Neural cell (in vitro differentiated cells): ENCODE results near the gene SCLY. TPM values are rescaled to one million over a fixed set of nuclear protein-coding genes. Genes with fewer than 3 reads are reported as not detected.

Source experiments
- H2AFZ ChIP-seq: fragments of 200-600, 300-800 bp; sonication (generic), shearing (Covaris generic); 2 replicates; pipeline ENCODE4 v1.6.0; 2014; ENCODE audit warnings: low read depth, mild to moderate bottlenecking, antibody characterized with exemption, low read length, moderate library complexity
- H3F3A ChIP-seq: fragments of 200-600 bp; shearing (Covaris generic); 2 replicates; pipeline ENCODE4 v1.6.1; 2016; ENCODE audit warnings: mild to moderate bottlenecking, moderate library complexity, mixed read lengths, antibody characterized with exemption, low read length; ENCODE audit not compliant: insufficient read depth, poor library complexity, severe bottlenecking
- H3K27ac ChIP-seq: fragments of 200-600, 300-800 bp; sonication (generic), shearing (Covaris generic); 2 replicates; pipeline ENCODE4 v1.5.1; 2014; ENCODE audit warnings: mild to moderate bottlenecking, low read length, moderate library complexity
- H3K27me3 ChIP-seq: fragments of 300-800, 200-600 bp; sonication (generic), shearing (Covaris generic); 2 replicates; pipeline ENCODE4 v1.6.0; 2014; ENCODE audit warnings: mild to moderate bottlenecking, low read depth, low read length, moderate library complexity; ENCODE audit not compliant: insufficient read depth
- H3K36me3 ChIP-seq: fragments of 300-800, 200-600 bp; sonication (generic), shearing (Covaris generic); 2 replicates; pipeline ENCODE4 v1.5.1; 2014; ENCODE audit warnings: mild to moderate bottlenecking, antibody characterized with exemption, low read length, moderate library complexity; ENCODE audit not compliant: insufficient read depth
- H3K4me2 ChIP-seq: fragments of 300-800, 200-600 bp; sonication (generic), shearing (Covaris generic); 2 replicates; pipeline ENCODE4 v1.6.0; 2014; ENCODE audit warnings: mild to moderate bottlenecking, low read length
- H3K4me3 ChIP-seq: fragments of 300-800, 200-600 bp; sonication (generic), shearing (Covaris generic); 2 replicates; pipeline ENCODE4 v1.5.1; 2014; ENCODE audit warnings: mild to moderate bottlenecking, low read length, moderate library complexity
- H3K79me2 ChIP-seq: fragments of 200-600 bp; shearing (Covaris generic); replicated peaks from 2 replicates; pipeline ENCODE4 v1.6.0; 2014; ENCODE audit warnings: mild to moderate bottlenecking, low read length, moderate library complexity; ENCODE audit not compliant: insufficient read depth
- H3K9ac ChIP-seq: fragments of 300-800, 200-600 bp; sonication (generic), shearing (Covaris generic); 2 replicates; pipeline ENCODE4 v1.6.1; 2016; ENCODE audit warnings: mild to moderate bottlenecking, low read length, mixed read lengths
- H3K9me2 ChIP-seq: fragments of 200-600 bp; shearing (Covaris generic); 2 replicates; pipeline ENCODE4 v1.6.1; 2016; ENCODE audit warnings: mild to moderate bottlenecking, low read length, mixed read lengths; ENCODE audit not compliant: insufficient read depth
- H3K9me3 ChIP-seq: fragments of 200-600, 300-800 bp; sonication (generic), shearing (Covaris generic); 2 replicates; pipeline ENCODE4 v1.6.1; 2016; ENCODE audit warnings: mild to moderate bottlenecking, mixed run types, low read length, moderate library complexity, mixed read lengths
- H4K20me1 ChIP-seq: fragments of 200-600 bp; shearing (Covaris generic); 2 replicates; pipeline ENCODE4 v1.6.1; 2016; ENCODE audit warnings: mild to moderate bottlenecking, mixed run types; ENCODE audit not compliant: insufficient read depth
- CTCF ChIP-seq: fragments of 450-650 bp; IDR thresholded peaks from 2 replicates; pipeline ENCODE4 v1.5.1; 2014; ENCODE audit warnings: antibody characterized with exemption, mild to moderate bottlenecking, moderate library complexity; ENCODE audit not compliant: poor library complexity, severe bottlenecking
- EP300 ChIP-seq: fragments of 450-650 bp; conservative IDR thresholded peaks from 2 replicates; pipeline ENCODE4 v1.6.1; 2014; ENCODE audit warnings: antibody characterized with exemption, mild to moderate bottlenecking, moderate library complexity; ENCODE audit not compliant: poor library complexity, severe bottlenecking
- EZH2 ChIP-seq: fragments of 200-600, 300-800 bp; shearing (Covaris generic), sonication (generic); IDR thresholded peaks from 2 replicates; pipeline ENCODE4 v1.6.1; 2014; ENCODE audit warnings: antibody characterized with exemption, low read length, borderline replicate concordance, mild to moderate bottlenecking; ENCODE audit not compliant: insufficient read depth, poor library complexity, severe bottlenecking
- MXI1 ChIP-seq: fragments of 450-650 bp; conservative IDR thresholded peaks from 2 replicates; pipeline ENCODE4 v1.6.1; 2014; ENCODE audit warnings: antibody characterized with exemption, mild to moderate bottlenecking; ENCODE audit not compliant: poor library complexity, severe bottlenecking
- POLR2AphosphoS5 ChIP-seq: IDR thresholded peaks from 2 replicates; pipeline ENCODE4 v1.6.1; 2012
- RAD21 ChIP-seq: fragments of 450-650 bp; conservative IDR thresholded peaks from 2 replicates; pipeline ENCODE4 v1.6.1; 2014; ENCODE audit warnings: antibody characterized with exemption, mild to moderate bottlenecking, moderate library complexity
- SMC3 ChIP-seq: fragments of 450-650 bp; conservative IDR thresholded peaks from 2 replicates; pipeline ENCODE4 v1.6.1; 2014; ENCODE audit warnings: antibody characterized with exemption, mild to moderate bottlenecking, moderate library complexity; ENCODE audit not compliant: poor library complexity
- TAF1 ChIP-seq: IDR thresholded peaks from 2 replicates; pipeline ENCODE4 v1.6.1; 2012; ENCODE audit warnings: low read depth
- polyA plus RNA-seq: library from polyadenylated mRNA; depleted of rRNA; stranded (reverse); fragments of >200 nt; gene quantifications from 2 replicates; pipeline ENCODE4 v1.2.3, GENCODE V29; 2014
- TF ChIP-seq, protein P1 (sequence below): IDR thresholded peaks from 2 replicates; pipeline ENCODE4 v1.6.1; 2012; ENCODE audit warnings: borderline replicate concordance

Gene SCLY
- polyA plus RNA-seq, 1 donor from 2014 or later, result 15.9 TPM

- TF ChIP-seq, protein P1, sequence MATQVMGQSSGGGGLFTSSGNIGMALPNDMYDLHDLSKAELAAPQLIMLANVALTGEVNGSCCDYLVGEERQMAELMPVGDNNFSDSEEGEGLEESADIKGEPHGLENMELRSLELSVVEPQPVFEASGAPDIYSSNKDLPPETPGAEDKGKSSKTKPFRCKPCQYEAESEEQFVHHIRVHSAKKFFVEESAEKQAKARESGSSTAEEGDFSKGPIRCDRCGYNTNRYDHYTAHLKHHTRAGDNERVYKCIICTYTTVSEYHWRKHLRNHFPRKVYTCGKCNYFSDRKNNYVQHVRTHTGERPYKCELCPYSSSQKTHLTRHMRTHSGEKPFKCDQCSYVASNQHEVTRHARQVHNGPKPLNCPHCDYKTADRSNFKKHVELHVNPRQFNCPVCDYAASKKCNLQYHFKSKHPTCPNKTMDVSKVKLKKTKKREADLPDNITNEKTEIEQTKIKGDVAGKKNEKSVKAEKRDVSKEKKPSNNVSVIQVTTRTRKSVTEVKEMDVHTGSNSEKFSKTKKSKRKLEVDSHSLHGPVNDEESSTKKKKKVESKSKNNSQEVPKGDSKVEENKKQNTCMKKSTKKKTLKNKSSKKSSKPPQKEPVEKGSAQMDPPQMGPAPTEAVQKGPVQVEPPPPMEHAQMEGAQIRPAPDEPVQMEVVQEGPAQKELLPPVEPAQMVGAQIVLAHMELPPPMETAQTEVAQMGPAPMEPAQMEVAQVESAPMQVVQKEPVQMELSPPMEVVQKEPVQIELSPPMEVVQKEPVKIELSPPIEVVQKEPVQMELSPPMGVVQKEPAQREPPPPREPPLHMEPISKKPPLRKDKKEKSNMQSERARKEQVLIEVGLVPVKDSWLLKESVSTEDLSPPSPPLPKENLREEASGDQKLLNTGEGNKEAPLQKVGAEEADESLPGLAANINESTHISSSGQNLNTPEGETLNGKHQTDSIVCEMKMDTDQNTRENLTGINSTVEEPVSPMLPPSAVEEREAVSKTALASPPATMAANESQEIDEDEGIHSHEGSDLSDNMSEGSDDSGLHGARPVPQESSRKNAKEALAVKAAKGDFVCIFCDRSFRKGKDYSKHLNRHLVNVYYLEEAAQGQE, result no peak
- no peak for TF ChIP-seq RAD21
- TF ChIP-seq EZH2, result no peak
- TF ChIP-seq MXI1, result no peak
- no peak for TF ChIP-seq POLR2AphosphoS5
- no peak for TF ChIP-seq TAF1
- no peak for TF ChIP-seq SMC3
- TF ChIP-seq CTCF, result no peak
- no peak for TF ChIP-seq EP300
- Histone ChIP-seq H3K27ac (no peak overlapping the region), H4K20me1 (no peaks in the 10 kb centered on the region), H3K79me2 (no peaks in the 10 kb centered on the region), H3K9me3 (no peaks in the 10 kb centered on the region), H3K36me3 (no peaks in the 10 kb centered on the region), H3K9ac (no peak overlapping the region), H3K4me3 (no peak overlapping the region), H3K4me2 (no peak overlapping the region), H3K9me2 (no peaks in the 10 kb centered on the region), H2AFZ (no peak overlapping the region), H3F3A (no peaks in the 10 kb centered on the region), H3K27me3 (no peaks in the 10 kb centered on the region)
Observed at GRCh38 chr2:238067939-238068338, 7.1 kb downstream of the SCLY start.

DNA sequence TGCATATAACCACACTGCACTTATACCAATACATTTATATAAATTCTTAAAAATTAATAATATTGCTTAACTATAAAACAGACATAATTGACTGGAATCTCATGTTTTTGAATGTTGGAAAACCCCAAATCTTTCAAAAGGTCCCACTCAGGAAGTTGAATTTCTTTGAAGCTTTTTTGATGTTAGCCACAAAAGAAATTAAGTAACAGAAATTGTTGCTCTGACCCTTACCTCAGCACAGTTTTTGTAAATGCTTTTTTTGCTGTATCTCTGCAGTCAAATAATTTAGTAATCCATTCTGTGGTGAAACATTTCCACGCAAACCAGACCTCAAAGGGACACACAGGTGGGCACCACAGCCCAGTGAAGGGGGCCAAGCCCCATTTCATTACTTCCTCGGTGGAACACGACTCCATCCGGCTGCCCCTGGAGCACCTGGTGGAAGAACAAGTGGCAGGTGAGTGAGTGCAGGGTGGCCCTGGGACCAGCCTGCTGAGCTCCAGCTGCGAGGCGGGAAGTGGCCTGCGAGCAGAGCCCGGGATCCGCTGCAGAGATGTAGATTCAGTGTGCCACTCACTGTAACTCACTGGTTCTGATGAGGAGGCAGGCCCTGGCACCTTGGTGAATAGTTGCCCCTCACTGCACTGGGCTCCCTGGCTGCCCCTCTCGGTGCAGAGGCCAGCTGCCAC lies 8.4 kb downstream of the SCLY start:
- H3K36me3 ChIP-seq, result no peaks in the 10 kb centered on the region
- H4K20me1 ChIP-seq, result no peaks in the 10 kb centered on the region

More for the DNA sequence above, 8.4 kb downstream of the SCLY start:
- TF ChIP-seq RAD21 (no peak), POLR2AphosphoS5 (no peak), EP300 (no peak), MXI1 (no peak), EZH2 (no peak), CTCF (no peak), SMC3 (no peak), TAF1 (no peak)
- TF ChIP-seq, protein P1, result no peak
- Histone ChIP-seq H3K27ac (no peak overlapping the region), H3K9ac (no peak overlapping the region), H3K9me2 (no peaks in the 10 kb centered on the region), H2AFZ (no peak overlapping the region), H3F3A (no peaks in the 10 kb centered on the region), H3K9me3 (no peaks in the 10 kb centered on the region), H3K79me2 (no peaks in the 10 kb centered on the region), H3K27me3 (no peaks in the 10 kb centered on the region), H3K4me3 (no peak overlapping the region), H3K4me2 (no peak overlapping the region)
